ENCODE measurements around the gene KLHL13.
"Not testable (repeated sequence)": the region's sequence is repeated elsewhere in the genome, so short reads cannot be mapped to it uniquely, and the experiment has no call there.

KLHL13 gene

DNA sequence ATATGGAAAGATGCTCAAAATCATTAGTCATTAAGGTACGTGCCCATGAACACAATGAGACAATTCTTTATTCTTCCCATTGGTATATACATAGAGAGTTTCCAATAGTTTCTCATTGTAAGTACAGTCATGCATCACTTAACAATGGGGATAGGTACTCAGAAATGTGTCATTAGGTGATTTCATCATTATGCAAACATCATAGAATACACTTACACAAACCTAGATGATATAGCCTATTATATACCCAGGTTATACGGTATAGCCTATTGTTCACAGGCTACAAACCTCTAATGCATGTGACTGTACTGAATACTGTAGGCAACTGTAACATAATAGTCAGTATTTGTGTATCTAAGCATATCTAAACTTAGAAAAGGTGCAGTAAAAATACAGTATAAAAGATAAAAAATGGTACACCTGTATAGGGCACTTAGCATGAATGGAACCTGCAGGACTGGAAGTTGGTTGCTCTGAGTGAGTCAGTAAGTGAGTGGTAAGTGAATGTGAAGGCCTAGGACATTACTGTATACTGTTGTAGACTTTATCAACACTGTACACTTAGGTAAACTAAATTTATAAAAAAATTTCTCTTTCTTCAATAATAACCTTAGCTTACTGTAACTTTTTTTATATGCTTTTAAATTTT, 49.6 kb downstream of the KLHL13 start:
- DNase-seq (ENCODE audit: low spot score) = no peak

DNA sequence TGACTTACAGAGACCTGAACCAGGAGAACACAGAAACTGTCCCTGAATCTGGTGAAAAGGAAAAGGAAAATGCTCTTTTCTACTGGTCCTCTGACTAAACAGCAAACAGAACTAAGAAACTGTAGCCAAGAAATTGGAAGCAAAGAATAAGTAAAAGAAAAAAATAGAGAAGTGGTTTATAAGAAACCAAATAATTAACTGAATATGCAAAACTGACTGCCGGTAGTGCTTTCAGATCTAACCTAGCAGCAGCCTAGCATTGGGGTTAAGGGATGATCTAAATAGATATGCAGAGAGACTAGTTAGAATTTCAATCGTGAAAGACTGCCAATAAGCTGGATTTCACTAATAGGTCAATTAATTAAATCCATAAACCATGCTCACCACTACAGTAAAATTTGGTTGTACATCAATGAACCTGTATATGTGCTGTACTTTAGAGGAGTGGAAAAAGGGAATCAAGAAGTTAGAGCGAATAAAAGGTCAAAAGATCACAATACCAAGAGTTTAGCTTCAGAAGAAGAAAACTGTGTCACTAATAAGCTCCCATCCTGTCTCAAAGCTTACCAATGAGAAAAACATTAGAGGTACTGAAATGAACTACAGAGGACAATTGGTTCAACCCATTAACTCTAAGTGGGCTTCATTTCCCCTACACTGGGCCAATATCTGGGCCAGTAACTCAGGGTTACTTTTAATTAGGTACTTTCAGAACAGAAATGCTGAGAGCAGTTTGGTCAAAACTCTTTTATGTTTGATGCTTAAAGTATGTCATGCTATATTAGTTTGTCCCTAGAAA, 53.6 kb downstream of the KLHL13 start:
- DNase-seq (ENCODE audit: low spot score) = no peak

DNA sequence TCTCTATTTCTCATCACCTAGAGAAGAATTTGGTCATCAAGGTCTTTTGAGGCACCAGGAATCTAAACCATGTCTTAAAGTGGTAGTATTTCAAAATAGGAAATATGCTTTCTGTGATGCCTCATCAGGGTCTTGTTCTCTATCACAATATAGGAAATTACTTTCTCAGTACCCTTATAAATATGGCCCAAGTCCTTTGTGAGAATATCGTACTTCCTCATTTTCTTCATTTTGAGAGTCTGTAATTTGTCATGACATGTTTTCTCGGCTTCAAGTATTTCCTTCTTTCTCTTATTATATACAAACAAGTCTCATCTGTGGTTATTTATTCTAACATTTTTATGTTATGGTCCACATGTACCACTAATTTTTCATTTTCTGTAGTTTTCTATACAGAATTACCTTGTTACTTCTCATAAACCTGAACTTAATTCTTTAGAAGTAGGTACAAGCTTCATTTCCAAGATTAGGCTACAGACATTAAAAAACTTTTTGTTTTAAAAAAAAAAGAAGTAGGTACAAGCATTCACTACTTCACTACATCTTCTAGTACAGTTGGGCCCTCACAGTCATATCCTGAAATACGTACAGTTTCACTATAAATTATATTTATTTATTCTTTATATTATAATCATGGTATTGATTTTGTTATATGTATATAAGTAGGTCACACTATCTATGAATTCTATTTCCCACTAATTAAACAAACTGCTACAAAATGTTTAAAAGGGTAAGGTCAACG, 54.4 kb downstream of the KLHL13 start:
- DNase-seq (ENCODE audit: low spot score) = no peak

DNA sequence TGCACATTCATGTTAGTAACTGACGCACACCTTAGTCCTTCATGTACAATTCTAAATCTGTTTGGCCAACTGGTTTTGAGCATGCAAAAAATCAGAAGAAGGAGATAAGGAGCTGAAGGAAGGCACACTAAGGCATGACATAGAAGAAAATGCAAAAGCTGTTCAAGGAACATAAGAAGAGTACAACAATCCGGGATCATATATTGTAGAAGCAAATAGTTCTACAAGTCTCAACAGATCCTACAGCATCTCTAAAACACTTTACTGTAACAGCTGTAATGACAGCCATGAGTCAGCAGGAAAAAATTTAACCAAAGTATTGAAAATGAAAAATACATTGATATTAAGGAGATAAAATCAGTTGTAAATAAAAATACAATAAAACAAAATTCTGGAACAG, 57.7 kb downstream of the KLHL13 start:
- DNase-seq (ENCODE audit: low spot score) = no peak

DNA sequence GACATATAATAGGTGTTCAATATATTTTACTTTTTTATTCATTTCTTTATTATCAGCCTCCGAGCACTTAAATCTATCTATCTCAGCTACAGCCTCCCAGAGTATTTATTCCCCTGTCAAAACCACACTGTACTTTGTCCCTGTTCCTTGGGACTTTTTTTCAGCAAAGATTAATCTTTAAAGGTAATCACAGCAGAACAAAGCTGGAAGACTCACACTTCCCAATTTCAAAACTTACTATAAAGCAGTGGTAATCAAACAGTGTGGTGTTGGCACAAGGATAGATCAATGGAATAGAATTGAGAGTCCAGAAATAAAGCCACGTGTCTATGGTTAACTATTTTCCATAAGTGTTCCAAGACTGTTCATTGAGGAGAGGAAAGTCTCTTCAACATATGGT, 59.7 kb downstream of the KLHL13 start:
- no peak for DNase-seq (ENCODE audit: low spot score)

DNA sequence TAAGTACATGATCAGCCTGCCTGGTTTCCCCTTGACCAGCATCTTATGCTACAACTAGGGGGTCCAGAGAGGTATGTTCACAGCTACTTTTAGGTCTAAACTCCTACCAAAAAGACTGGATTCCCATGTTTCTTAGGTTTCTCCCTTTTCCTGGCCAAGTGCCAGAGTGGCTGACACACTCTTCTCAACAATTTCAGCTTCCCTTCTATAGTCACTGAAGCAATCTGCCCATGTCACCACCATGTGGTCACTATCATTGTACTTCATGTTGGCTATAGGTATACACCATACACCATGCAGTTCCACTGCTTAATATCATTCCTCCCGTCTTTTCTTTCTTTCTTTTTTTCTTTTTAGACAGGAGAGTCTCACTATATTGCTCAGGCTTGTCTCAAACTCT, 66.9 kb downstream of the KLHL13 start:
- DNase-seq (ENCODE audit: low spot score) = no peak

DNA sequence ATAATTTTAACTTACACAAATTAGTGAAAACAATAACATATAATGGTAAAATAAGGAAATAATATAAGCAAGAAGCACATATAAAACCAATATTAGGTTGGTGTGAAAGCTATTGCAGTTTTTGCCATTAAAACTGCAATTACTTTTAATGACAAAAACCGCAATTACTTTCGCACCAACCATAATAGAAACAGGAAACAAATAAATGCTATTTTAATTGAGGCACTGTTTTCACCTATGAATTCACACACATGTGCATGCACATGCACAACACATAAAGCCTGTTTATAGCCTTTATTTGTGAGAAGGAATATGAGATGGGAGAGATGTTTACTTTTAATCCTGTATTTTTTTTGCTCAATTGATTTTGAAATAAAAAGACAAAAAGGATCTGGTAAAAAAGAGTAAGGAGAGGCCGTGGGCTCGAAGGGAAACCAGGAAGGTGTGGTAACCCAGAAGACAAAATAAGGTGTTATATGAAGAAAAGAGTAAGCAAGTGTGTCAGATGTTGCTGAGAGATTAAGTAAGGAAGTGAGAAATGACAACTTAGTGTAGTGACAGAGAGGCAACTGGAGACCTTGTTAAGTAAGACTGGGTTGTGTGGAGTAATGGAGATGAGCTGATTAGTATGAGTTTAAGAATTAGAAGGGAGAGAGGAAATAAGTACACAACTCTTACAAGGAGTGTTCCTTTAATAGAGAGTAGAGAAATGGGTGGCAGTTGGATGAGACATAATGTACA, 69.0 kb downstream of the KLHL13 start:
- no peak for DNase-seq (ENCODE audit: low spot score)

DNA sequence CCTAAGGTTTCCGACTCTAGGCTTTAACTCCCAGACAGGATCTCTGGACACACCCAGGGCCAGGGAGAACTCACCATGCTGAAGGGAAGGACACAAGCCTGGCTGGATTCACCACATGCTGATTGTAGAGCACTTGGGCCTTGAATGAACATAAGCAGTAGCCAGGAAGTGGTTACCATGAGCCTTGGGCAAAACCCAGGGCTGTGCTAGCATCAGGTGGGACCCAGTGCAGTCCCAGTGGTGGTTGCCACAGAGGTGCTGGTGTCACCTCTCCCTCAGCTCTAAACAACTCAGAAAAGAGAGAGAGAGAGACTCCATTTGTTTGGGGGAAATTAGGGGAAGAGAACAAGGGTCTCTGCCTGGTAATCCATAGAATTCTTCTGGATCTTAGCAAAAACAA, 77.0 kb downstream of the KLHL13 start:
- DNase-seq (ENCODE audit: low spot score) = no peak

DNA sequence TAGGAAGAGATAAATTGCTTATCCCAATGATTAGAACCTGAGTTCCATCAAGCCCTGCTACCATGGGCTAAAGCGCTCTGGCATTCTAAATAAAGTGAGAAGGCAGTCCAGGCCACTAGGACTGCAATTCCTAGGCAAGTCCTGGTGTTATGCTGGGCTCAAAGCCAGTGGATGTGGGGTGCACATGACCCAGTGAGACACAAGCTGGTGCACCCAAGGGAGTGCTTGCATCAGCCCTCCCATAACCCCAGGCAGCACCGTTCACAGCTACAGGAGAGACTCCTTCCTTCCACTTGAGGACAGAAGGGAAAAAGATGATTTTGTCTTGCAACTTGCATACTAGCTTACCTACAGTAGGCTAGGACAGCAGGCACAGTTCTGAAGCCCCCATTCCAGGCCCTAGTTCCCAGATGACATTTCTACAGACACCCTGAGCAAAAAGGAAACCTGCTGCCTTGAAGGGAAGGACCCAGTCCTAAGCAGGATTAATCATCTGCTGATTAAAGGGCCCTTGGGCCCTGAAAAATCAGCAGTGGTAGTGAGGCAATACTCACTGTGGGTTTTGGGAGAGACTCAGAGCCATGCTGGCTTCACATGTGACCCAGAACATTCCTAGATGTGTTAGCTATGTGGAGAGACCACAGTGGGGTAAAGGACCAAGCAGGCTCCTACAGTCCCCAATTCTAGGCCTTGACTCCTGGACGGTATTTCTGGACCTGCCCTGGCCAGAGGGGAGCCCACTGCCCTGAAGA, 77.8 kb downstream of the KLHL13 start:
- DNase-seq (ENCODE audit: low spot score) = no peak

DNA sequence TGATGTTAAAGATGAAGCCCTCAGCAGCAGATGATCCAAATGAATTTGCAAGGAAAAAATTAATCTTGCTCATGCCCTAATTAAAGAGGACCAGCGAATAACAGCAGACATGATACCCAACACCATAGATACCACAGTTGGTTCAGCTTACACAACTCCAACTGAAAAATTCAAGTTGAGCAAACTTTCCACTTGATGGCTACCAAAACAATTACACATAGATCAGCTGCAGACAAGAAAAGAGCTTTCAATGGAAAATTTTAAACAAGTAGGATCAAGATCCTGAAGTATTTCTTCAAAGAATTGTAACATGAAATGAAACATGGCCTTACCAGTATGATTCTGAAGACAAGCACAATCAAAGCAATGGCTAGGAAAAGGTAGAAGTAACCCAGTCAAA, 90.0 kb downstream of the KLHL13 start:
- DNase-seq (ENCODE audit: low spot score) = no peak

DNA sequence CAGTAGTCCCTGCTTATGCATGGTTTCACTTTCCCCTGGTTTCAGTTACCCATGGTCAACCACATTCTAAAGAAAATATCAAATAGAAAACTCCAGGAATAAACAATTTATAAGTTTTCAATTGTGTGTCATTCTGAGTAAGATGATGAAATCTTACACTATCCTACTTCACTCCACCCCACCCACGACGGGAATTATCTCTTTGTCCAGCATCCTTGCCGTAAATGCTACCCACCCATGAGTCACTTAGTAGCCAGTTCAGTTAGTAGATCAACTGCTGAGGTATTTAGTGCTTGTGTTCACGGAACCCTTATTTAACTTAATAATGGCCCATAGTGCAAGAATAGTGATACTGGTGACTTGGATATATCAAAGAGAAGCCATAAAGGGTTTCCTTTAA, 91.4 kb downstream of the KLHL13 start:
- DNase-seq (ENCODE audit: low spot score) = no peak

DNA sequence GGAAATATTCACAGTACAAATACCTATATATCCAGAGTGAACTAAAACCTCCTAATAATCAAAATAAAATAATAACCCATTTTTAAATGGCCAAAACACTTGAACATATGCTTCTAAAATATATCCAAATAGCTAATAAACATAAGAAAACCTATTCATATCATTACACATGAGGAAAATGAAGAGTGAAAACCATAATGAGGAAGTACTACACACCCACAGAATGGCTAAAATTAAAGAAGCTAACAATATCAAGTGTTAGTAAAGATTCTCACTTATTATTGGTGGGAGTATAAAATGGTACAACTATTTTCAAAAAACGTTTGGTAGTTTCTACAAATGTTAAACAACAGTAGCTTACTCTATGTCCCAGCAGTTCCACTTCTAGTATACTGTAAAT, 92.1 kb downstream of the KLHL13 start:
- no peak for DNase-seq (ENCODE audit: low spot score)

DNA sequence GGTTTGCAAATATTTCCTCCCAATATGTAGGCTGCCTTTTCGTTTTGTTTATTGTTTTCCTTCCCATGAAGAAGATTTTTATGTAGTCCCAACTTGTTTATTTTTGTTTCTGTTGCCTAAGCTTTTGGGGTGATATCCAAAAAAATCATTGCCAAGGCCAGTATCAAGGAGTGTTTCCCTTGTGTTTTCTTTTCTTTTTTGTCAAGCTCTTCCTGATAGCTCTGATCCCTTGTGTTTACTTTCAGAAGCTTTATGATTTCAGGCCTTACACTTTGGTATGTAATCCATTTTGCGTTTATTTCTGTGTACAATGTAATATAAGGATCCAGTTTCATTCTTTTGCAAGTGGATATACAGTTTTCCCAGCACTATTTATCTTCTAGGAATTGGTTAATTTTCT, 93.9 kb downstream of the KLHL13 start:
- no peak for DNase-seq (ENCODE audit: low spot score)

DNA sequence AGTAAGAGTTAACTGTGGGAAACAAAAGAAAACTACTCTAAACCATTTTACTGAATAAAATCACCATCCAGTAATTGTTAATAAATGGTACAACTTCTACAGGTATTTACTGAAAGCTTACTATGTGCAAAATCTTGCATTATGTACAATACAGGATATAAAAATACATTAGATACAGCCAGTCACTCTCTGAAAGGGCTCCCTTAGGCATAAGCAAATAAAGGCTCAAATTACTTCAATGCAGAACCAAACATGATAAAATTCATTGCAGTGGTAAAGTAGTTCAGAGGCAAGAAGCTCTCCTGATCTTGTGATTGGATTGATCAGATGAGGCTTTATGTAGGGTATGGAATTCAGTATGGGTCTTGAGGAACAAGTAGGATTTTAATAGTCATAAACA, 100.2 kb downstream of the KLHL13 start:
- no peak for DNase-seq (ENCODE audit: low spot score)

DNA sequence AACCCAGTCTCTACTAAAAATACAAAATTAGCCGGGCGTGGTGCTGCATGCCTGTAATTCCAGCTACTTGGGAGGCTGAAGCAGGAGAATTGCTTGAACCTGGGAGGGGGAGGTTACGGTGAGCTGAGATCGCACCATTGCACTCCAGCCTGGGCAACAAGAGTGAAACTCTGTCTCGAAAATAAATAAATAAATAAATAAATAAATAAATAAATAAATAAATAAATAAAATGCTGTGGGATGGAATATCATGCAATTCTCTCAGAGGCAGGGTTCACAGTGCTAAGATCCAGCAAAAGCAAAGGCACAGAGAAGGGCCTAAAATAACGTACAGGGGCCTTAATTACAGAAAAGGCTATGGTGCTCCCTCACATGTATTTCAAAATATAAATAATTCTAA, 114.2 kb downstream of the KLHL13 start:
- not testable (repeated sequence) for DNase-seq (ENCODE audit: low spot score)

DNA sequence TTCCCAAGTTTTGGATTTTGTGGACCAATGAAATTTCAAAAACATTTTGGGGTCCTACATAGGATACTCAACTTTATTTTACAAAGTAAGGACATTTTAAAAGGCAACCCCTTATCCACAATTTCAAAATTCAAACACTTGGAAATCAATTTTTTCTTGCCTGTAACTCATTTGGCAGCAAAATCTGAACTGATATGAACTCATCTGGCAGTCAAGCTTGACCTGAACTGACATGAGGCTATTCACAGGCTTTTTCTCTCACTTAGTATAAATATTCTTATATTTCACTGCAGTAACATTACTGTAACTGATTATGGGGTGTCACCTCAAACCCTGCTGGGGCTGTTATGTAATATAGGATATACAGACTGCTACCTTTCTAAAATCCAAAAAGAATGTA, 116.1 kb downstream of the KLHL13 start:
- no peak for DNase-seq (ENCODE audit: low spot score)

DNA sequence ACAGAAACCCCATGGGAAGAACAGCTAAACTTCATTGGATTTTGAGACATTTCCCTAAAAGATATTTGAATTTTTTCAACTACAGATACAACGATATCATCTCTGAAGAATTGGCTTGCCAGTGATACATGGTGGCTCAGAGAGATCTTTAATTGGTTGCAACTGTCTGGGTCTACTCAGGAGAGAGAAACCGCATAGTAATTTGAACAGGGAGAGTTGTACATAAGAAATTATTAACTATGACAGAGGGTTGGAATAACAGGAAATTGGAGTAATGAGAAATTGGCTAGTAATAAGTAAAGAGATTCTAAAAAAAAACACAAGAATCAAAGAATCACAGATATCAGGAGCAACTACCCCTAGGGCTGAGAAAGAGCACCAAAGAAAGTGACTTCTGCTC, 118.4 kb downstream of the KLHL13 start:
- DNase-seq (ENCODE audit: low spot score) = no peak

DNA sequence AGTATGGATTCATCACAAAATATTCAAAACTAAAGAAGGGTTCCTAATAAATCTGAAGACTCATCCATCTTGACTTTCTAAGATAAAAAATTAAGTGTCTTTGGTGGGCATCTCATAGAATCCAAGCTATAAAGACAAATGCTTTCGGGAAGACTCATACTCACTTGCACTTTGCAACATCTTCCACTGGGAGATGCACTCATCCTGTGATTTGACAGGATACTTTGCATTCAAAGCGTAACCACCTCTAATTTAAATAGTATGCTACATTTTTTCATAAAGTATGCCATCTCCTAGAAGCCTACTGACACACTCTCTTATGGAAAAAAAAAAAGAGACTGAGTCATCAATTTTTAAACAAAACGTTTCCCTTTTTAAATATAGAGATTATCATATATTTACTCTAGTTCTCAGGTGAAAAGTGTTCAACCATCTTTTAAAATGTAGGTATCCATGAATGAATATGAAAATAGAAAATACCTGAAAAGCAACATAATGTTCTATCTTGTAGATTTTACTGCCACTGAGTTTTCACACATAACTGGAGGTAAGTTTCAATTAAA, 119.6 kb downstream of the KLHL13 start:
- DNase-seq (ENCODE audit: low spot score) = no peak

DNA sequence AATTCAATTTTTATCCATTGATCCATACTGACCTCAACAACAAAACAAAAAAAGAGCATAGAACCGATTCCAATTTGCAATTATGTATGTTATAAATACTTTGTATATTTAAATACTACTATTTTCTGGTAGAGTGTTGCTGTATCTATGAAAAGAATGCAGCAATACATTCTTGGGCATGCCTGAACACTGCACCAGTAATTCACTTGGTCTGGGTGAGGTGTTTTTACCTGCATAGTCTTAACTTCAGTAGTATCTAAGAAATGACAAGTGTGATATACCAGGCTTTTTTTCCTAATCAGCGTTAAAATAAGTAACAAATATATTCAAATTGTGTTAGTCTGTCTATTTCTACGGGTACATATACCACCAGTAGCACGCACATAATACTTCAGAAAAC, 120.2 kb downstream of the KLHL13 start:
- no peak for DNase-seq (ENCODE audit: low spot score)

DNA sequence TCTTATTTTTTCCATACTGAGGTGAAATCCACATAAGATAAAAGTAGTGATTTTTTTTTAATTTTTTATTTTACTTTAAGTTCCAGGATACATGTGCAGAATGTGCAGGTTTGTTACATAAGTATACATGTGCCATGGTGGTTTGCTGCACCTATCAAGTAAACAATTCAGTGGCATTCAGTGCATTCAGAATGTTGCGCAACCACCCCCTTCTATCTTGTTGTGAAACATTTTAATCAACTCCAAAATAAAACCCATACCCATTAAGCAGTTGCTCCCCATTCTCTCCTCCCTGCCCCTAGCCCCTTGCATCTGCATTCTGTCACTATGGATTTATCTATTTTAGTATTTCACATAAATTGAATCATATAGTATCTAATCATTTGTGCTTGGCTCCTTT, 121.2 kb downstream of the KLHL13 start:
- DNase-seq (ENCODE audit: low spot score) = no peak

DNA sequence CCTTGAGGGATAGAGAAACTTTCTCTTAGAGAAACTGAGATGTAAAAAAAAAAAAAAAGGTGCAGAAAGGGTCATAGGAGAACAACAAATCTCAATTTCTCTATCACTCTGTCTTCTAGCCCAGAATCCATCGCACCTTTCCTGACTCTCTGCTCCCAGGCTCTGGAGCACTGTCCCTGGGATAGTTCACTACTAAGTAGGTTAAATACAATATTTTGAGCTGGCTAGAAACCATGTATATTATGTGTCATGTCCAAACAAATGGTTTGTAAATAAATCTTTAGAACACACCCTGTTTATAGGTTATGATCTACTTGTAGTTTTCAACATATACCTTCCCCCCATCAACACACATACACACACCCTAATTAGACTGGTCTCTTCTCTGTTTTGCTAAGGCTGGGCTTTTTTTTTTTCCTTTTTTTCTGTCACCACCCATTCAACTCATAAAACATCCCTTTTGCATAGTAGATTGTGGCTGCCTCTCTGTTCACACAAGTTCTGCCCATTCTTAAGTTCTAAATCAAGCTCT, 124.4 kb downstream of the KLHL13 start:
- no peak for DNase-seq (ENCODE audit: low spot score)

All from LoVo (cell line).